Measurements from ENCODE around the gene CRHR2.
"Not testable (repeated sequence)": the region's sequence is repeated elsewhere in the genome, so short reads cannot be mapped to it uniquely, and the experiment has no call there.

CRHR2 gene

GRCh38 chr7:30727061-30727945, 45.0 kb upstream of the CRHR2 start:
- DNase-seq (ENCODE audit: extremely low read depth, low read depth) = no peak
- TF ChIP-seq CTCF (IDR thresholded peaks at IDR 0.05; ENCODE audit: low read depth, low read length) = no peak

DNA sequence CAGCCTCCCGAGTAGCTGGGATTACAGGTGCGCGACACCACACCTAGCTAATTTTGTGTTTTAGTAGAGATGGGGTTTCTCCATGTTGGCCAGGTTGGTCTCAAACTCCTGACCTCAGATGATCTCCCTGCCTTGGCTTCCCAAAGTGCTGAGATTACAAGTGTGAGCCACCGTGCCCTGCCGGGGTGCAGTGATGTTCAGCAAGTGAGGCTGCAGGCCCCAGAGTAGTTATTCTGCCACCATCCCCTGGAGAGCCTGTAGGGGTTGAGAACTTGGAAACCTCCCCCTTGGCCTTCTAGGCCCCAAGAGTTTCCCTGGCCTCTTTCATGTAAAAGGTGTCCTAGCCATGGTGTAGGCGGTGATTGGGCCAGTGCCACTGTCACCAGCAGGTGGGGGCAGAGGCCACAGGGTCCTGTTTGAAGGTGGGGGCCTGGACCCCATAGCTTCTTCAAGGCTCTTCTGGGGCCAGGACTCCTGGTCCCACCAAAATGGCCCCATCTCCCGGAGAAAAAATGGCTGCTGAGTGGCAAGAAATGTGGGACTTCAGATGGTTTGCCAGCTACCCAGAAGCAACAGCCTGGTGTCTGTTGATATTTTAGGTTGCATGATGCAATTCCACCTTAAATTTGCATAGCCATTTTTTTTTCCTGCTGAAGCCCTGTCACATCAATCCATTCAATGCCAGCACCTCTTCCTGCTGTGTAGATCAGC, 44.2 kb upstream of the CRHR2 start:
- no peak for TF ChIP-seq CTCF (IDR thresholded peaks at IDR 0.05; ENCODE audit: low read depth, low read length)
- DNase-seq (ENCODE audit: extremely low read depth, low read depth) = no peak

- no peak for TF ChIP-seq CTCF (IDR thresholded peaks at IDR 0.05; ENCODE audit: low read depth, low read length)
- DNase-seq (ENCODE audit: extremely low read depth, low read depth) = no peak
These were observed 41.5 kb upstream of the CRHR2 start for GRCh38 chr7:30723776-30724175.

DNA sequence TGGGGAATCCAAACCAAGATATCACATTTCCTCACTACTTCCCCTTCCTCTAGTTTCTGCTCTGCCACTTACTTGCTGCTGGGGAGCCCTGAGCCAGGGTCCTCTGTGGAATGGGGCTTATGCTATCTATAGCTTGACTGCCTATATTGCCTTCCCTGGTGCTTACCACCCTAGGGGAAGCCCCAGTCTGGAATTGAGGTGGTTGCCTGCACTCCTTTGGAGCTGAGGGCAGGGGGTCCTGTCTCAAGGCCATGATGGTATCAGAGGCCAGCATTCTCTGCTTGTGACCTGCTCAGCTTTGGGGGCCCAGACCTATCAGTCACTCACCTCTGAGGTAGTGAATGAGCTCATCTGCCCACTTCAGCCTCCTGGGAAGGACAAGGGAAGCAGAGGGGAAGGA, 40.4 kb upstream of the CRHR2 start:
- TF ChIP-seq CTCF (IDR thresholded peaks at IDR 0.05; ENCODE audit: low read depth, low read length) = no peak
- no peak for DNase-seq (ENCODE audit: extremely low read depth, low read depth)

DNA sequence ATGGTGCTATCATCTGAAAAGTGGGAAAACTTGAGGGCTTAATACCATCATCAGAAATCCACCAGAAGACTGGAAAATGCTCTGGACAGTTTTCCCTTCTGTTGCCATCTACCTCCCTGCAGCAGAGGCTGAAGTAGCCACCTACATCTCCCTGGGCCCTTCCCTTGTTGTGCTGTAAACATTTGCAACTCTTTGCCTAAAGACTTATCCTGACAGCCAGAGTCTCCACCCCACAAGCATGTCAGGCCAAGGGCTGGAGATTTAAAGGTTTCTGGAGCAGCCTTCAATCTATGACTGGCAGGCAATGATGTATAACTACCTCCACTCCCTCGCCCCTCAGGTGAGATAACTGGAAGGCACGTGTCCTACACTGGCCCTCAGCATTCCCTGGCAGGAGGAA, 39.9 kb upstream of the CRHR2 start:
- no peak for TF ChIP-seq CTCF (IDR thresholded peaks at IDR 0.05; ENCODE audit: low read depth, low read length)

DNA sequence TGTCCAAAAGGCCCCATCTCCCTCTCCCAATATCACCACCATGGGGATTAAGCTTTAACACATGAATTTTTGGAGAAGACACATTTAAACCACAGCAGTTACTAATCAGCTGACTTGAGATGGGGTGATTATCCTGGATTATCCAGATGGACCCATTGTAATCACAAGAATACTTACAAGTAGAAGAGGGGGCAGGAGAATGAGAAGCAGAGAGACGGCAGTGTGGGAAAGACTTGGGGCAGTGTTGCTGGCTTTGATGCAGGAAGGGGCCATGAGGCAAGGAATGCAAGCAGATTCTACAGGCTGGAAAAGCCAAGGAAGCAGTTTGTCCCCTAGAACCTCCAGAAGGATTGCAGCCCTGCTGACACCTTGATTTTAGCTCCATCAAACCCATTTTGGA, 39.0 kb upstream of the CRHR2 start:
- DNase-seq (ENCODE audit: extremely low read depth, low read depth) = no peak

More for the DNA sequence above, 39.9 kb upstream of the CRHR2 start:
- no peak for DNase-seq (ENCODE audit: extremely low read depth, low read depth)

GRCh38 chr7:30719434-30719833, 37.2 kb upstream of the CRHR2 start:
- not testable (repeated sequence) for DNase-seq (ENCODE audit: extremely low read depth, low read depth)

More for the DNA sequence above, 39.0 kb upstream of the CRHR2 start:
- TF ChIP-seq CTCF (IDR thresholded peaks at IDR 0.05; ENCODE audit: low read depth, low read length) = no peak
